Stimulated activated CD8-positive, alpha-beta memory T cell treated with anti-CD3 and anti-CD28 coated beads, Interleukin-12 subunit alpha, Interleukin-12 subunit beta, amount 100 ng/mL, for 4 hours (primary cell): ENCODE measurements around the gene TEX11.

ENCODE experiments used
- DNase-seq: peaks from one replicate; pipeline ENCODE4 v3.0.0-alpha.2; 2020; ENCODE audit warnings: low read depth

Gene TEX11

GRCh38 chrX:70494441-70494840 is 414.1 kb downstream of the TEX11 start:
- no peak for DNase-seq

- DNase-seq, result no peak
Observed at GRCh38 chrX:70488856-70489255, 419.7 kb downstream of the TEX11 start.

- no peak for DNase-seq
Observed at GRCh38 chrX:70485466-70485865, 423.0 kb downstream of the TEX11 start.

GRCh38 chrX:70482300-70482699 is 426.2 kb downstream of the TEX11 start:
- no peak for DNase-seq

- no peak for DNase-seq
Observed at GRCh38 chrX:70481471-70482270, 426.8 kb downstream of the TEX11 start.

- no peak for DNase-seq
Observed at GRCh38 chrX:70480660-70481018, 427.9 kb downstream of the TEX11 start.

GRCh38 chrX:70479922-70480659 is 428.4 kb downstream of the TEX11 start:
- no peak for DNase-seq

- DNase-seq, result no peak
Observed at GRCh38 chrX:70479247-70479921, 429.1 kb downstream of the TEX11 start.
